CD1c-positive myeloid dendritic cell (primary cell): ENCODE results near the gene GRIK1.

Experiments
- DNase-seq: peaks from one replicate; pipeline ENCODE4 v3.0.0-alpha.2; 2016; ENCODE audit errors: extremely low spot score

Gene GRIK1

DNA sequence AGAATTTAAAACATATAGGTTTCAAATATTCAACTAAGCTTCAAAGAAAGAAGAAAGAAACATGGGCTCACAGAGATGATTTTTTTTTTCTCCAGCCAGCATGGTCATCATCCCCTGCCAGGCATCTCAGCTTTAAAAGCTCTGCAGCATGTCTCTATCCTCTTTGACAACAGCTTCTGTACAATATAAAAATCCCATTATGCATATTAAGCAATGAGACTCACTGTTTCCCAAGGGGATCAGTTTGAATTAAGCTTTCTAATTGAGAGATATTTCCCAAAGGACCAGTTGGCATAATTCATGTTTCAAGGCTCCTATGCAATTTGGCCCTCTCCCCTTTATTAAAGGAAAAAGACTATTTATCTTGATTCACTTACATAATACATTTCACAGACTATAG is 220.3 kb downstream of the GRIK1 start:
- no peak for DNase-seq

DNA sequence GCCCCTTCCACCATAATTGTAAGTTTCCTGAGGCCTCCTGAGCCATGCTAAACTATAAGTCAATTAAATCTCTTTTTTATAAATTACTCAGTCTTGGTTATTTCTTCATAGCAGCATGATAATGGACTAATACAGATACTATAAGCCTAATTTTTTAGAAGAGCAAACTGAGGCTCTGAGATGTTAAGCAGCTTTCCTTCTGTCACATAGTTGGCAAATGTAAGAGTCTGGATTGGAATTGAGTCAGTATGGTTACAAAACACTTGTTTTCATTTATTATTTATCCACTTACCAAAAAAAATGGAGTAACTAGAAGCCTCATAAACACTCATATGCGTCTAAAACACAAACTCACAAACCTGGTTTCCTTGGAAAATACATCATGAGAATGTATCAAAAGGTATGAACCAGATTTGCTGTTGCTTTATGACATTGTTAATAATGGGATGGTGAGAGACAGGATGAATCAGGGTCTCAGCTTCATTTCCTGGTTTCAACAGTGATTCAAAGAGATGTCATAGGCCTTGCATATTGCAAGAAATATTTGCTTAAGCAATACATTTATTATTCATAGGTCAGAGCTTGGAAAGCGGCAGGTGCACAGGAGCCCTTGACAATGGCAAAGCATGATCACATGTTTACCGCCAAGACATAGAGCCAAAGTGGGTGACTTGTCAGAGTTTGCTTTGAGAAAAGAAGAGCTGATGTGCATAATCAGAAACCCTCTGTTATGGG is 221.5 kb downstream of the GRIK1 start:
- DNase-seq: no peak

DNA sequence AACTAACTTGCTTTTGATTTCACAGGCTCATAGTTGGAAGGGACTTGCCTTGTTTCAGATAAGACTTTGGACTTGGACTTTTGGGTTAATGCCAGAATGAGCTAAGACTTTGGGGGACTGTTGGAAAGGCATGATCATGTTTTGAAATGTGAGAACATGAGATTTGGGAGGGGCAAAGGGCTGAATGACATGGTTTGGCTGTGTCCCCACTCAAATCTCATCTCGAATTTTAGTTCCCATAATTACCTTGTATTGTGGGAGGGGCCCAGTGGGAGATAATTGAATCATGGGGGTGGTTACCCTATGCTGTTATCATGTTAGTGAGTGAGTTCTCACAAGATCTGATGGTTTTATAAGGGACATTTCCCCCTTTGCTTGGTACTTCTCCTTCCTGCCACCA is 222.1 kb downstream of the GRIK1 start:
- DNase-seq: no peak

DNA sequence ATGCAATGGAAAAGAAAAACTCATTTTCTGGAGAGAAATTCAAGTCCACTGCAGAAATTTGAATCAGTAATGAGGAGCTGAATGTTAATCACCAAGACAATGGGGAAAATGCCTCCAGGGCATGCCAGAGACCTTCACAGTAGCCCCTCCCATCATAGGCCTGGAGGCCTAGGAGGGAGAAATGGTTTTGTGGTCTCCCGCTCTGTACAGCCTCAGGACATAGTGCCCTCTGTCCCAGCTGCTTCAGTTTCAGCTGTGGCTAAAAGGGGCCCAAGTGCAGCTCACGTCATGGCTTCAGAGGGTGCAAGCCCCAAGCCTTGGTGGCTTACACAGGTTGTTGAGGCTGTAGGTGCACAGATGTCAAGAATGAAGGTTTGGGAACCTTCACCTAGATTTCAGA is 223.0 kb downstream of the GRIK1 start:
- DNase-seq: no peak

DNA sequence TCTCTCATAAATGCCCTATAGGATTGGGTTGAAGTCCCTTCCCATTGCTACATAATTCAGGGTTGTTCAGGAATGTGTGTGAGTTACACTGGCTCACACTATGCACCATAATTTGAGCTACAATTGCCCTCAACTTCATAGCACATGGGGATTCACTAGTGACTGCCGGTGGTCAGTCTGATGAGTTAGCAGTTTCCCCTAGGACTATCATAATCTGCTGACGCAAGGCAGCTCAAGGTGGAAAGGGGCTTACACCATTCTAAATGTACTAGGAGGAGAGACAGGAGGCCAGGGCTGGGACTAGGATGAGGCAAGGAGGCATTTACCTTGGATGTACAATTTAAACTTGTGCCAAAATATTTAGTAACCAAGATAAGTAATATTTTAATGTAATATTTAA is 224.7 kb downstream of the GRIK1 start:
- DNase-seq: no peak

DNA sequence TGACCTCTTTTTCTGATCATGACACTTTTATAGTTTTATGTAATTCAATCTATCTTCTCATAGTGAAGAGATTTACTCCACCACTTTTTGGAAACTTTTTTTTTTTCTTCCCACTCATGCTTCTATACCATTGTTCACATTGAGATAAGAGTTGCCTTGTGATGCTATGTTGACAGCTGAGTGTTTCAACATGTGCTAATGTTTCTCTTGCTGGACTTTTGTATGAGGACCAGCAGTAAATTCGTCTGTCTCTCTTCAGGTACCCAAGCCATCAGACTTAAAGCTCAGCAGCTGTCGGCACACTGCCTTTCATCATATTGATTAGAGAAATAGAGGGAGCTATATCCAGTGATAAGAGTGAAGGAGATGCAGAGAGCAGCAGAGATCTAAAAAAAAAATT is 227.0 kb downstream of the GRIK1 start:
- DNase-seq: no peak

DNA sequence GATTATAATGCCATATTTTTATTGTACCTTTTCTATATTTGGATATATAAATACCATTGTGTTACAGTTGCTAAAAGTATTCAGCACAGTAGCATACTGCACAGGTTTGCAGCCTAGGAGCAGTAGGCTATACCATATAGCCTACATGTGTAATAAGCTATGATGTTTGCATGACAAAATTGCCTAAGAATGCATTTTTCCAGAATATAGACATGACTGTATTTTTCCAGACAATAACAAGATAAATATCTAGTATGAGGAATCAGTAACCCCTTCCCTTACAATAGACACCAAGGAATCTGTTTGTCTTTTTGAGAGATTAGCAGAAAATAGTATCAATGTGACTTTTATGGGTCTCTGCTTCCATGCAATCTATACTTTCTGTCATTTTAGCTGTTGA is 228.6 kb downstream of the GRIK1 start:
- no peak for DNase-seq

DNA sequence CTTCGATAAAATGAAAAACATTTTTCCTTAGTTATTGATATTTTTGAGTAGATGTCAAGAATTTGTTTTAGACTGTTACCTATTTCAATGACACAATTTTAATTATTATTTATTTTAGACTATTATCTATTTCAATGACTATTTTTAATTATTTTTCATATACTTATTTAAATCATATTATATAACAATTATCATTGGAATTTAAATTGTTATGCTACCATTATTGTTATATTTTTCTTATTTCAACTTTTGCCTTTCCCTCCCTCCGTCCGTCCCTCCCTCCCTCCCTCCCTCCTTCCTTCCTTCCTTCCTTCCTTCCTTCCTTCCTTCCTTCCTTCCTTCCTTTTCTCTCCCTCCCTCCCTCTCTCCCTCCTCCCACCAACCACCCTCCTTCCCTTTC is 229.3 kb downstream of the GRIK1 start:
- DNase-seq: no peak

DNA sequence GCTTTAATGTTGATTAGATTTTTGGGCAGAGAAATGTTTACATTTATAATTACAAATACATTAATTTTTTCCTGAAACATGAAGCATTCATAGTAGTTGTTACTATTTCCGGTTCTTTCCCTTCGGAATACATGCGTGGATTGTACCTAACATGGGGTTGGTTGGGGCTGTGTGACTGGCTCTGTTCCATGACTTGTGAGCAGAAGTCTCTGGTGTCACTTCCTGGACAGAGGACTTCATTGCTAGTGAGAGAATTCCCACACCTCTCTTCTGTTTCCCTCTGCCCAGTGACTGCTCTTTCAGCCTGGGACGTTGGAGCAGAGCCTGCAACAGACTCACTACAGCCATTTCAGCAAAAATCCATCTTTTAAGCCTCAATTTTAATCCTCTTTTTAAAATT is 231.4 kb downstream of the GRIK1 start:
- no peak for DNase-seq

DNA sequence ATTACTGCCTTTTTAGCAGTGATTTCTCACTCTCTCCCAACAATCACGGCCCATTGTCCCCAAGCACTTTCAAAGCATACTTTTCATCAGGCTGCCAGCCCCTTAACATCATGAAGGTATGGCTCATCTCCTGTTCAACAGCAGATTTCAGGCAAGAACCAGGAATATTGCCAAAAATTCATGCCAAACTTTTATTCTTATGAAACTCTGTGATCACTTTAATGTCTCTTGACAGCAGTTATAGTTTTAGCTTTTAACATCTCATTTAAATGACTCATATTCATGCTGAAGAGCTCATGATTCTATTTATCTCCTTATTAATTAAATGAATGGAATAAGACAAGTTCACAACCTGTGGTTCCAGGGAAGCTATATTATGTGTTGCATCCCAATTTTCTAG is 235.1 kb downstream of the GRIK1 start:
- DNase-seq: no peak

DNA sequence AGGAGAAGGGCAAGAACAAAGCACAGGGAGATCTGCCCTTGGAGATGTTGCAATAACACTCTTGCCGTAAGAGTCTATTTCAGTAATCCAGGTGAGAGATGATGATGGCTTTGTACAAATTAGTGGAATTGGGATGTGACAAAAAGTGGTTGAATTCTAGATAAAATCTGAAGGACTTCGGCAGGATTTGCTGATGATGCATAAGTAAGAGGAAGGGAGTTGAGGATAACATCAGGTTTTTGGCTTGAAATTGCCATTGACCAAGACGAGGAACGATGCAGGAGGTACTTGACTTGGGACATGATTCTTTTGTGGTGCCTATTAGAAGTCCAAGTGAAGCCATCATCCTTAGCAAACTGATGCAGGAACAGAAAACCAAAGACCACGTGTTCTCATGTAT is 238.1 kb downstream of the GRIK1 start:
- no peak for DNase-seq

DNA sequence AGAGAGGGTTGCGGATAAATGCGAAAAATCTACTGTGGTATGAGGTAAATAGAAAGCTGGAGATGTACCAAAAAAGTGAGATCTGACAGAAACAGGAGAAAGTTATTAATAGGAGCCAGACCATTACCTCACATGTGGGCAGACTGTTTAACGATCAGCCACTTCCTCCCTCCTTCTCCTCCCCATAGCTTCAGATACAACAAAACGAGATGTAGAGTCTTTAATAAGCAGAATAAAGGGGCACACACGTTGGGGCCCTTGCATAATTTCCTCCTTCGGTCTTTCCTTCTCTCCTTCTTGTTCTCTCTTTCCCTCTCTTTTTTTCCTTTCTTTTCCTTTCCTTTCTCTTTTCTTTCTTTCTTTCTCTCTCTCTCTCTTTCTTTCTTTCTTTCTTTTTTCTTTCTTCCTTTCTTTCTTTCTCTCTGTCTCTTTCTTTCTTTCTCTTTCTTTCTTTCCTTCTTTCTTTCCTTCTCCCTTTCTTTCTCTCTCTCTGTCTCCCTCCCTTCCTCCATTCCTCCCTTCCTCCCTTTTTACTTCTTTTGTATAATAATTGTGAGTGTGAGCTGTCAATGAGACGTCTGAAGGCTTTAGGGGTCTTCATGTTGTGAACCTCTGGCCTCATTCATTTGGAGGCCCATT is 242.1 kb downstream of the GRIK1 start:
- no peak for DNase-seq

DNA sequence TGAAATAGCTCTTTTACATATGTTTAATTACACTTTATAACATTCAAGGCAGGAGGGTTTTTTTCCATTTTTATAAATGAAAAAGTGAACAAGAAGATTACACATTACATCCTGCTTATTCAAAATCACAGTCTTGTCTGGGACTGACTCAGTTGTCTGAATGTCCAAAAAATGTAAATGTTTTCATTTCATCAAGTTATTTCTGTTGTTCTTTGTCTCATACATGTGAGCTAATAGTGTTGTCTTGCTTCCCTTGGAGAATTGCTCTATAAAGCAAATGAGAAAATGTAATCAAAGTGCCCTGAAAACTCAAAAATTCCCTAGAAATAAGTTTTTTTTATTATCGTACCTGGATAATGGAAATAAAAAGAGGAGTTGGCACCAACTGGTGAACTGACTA is 242.9 kb downstream of the GRIK1 start:
- no peak for DNase-seq

DNA sequence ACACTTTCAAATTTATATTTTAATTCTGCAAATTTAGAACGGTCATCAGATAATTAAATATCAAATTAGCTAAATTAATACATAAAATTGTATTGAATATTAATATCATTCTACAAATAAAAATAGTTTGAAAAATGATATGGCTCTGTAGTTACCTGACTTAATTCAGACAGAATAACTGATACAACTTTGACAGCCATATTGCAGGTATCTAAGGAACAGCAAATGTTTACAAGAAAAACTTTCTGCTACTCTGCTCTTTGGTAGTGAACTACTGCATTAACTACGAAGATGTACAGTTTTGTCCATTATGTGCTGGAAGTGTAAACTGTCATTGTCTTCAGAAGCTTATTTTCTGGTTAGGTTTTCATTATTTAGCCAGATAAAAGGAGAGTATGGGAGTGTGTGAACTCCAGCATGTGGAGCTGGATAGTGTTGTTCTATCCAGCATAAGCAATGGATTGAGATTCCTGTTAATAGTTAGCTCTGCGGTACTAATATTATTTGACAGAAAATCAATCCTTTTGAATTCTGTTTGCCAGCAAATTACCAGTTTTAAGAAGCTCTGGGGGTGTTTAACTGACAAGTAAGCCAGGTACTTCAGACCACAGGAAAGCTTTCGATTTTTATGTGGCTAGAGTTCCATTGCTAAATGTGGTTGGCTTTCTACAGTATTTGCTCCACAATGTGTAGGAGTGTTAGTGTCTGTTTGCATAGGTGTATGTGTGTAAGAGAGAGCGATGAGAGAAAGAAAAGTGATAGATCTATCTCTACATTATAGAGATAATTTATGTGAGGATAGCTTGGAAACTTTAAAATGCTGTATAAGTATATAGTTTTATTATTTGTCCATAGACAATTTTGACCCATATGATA is 247.9 kb downstream of the GRIK1 start:
- no peak for DNase-seq

DNA sequence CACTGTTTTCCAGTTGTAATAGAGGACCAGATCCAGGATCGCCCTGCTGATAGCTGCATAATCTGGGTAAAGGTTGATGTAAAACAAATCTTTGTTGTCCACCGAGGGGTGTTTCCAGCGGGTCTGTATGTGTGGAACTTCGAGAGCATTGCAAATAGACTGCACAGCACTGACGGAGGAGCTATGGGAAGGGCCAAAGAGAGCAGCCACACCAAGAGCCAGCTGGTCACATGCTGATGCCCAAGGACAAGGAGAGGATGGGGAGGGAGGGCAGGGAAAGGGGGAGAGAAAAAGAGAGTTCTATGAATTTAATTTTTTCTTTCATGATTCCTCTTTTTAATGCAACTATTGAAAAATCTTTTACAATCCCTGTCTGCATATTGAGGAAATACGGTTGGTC is 250.0 kb downstream of the GRIK1 start:
- DNase-seq: no peak

DNA sequence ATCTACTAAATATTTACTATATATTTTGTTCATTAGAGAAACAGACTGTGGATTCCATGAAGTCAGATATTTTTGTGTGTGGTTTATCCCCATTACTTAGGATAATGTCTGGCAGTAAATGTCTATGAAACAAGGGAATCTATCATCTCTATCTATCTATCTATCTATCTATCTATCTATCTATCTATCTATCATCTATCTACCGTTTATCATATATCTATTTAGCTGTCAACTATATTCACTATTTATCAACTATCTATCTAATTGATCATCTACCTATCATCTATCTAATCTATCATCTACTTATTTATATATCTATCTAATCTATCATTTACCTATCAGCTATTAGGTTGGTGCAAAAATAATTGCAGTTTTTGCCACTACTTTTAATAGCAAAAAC is 255.7 kb downstream of the GRIK1 start:
- no peak for DNase-seq

DNA sequence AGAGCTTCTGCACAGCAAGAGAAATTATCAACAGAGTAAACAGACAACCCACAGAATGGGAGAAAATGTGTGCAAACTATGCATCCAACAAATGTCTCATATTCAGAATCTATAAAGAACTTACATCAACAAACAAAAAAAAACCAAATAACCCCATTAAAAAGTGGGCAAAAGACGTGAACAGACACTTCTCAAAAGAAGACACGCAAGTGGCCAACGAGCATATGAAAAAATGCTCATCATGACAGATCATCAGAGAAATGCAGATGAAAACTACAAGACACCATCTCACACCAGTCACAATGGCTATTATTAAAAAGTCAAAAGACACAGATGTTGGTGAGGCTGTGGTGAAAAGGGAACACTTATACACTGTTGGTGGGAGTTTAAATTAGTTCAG is 257.0 kb downstream of the GRIK1 start:
- DNase-seq: no peak

DNA sequence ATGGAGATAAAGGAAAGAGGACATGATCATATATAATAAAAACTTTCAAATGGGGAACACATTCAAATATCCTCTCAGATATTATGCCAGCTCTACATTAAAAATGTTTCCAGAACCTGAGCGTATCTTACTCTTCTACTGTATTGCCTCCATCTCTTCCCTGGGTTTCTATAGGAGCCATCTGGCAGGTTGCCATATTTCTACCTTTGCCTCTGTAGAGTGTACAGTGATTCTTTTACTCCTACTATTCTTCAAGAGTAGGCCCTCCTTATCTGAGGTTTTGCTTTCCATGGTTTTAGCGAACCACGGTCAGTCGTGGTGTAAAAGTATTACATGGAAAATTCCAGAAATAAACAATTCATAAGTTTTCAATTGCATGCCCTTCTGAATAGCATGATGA is 259.5 kb downstream of the GRIK1 start:
- no peak for DNase-seq

DNA sequence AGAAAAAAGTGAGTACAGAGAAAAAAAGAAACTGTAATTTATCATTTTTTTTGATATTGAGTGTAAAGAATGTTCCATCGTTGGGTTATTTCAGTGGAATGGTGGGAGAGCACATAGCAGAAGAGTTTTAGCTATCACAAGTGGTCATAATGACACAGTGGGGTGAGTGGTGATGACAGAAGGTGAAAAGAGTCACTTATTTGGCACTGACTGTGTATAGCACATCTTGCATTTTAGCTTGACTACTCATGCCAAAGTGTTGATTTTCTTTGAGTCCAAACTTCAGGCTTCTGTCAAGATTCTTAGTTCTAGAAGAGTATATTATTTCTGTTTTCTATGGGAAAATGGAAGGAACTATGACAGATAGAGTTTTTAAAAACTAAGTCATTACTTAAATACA is 261.2 kb downstream of the GRIK1 start:
- DNase-seq: no peak

DNA sequence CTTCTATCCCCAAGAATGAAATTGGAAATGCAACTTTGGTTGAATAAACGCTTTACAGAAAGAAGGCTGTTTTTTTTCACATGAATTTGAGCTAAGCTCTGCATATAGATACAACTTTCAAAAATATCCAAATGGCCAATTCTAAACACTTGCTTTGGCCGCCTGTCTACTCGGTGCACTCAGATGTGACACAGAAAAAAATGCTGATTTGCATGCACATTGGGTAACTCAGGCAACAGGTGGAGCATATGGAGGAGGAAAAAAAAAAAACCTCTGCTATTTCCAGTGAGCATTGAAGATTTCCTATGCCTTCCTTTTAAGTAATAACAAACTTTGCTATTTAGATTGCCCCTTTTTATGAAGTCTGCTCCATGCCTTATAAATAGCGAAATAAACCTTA is 262.5 kb downstream of the GRIK1 start:
- no peak for DNase-seq

DNA sequence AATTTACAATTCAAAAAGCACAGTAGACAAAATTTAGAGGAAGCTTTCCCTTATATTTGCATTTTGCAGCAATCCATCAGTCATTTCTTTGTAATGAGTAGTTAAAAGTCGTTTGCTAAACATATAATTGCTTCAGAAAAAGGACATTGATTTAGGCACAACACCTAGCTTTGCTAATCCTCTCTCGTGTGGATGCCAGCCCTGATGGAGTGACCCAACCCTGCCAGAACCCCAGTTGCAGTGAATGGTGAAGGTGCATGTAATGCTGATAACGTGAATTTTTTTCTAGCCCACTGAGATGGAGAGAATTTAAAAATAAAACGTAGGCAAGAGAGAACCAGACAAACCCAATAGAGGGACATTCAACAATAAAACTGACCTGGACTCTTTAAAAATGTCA is 263.4 kb downstream of the GRIK1 start:
- DNase-seq: no peak

DNA sequence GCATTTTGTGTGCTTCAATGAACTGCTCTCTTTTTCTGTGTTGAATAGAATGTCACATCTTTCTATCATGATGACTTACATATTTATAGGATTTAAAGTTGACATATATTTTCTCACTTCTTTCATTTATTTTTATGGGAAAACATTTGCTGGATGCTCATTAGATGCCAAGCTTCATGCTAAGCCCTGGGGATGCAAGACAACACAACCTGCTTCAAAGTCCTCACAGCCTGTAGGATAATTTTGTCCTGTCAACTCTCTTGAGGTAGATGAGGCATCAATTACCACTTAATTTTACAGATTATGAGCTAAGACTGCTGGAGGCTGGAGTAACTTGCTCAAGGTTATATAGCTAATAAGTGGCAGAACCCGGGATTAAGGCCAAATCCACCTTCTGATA is 264.3 kb downstream of the GRIK1 start:
- no peak for DNase-seq

DNA sequence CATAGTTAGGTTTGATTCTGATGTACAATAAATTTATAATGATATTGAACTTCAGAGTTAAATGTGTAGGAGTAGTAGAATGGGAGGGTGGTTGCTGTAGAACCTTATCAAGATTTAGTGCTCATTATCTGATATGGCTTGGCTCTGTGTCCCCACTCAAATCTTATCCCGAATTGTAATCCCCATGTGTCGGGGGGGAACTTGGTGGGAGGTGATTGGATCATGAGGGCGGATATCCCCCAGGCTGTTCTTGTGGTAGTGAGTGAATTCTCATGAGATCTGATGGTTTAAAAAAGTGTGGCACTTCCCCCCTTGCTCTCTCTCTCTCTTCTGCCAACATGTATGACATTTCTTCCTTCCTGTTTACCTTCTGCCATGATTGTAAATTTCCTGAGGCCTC is 265.5 kb downstream of the GRIK1 start:
- no peak for DNase-seq
